ENCODE results near the gene IL12RB2.

Gene IL12RB2

DNA sequence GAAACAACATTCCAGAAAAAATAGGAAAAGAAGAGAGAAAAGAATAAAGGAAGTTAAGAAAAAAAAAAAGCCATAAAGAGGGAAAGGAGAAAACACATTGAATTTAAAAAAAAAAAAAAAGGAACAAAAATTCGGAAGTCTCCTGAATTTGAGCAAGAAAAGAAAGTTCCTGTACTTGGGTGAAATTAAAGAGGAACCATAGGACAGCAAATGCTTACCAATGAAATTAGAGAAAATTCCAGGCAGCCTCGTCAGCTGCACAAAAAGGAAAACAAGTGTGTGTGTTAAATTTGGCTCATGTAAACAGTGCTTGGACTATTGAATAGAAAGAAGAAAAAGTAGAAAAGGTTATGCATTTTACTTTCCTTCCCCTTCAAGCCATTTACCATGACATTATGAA lies 4.9 kb downstream of the IL12RB2 start:
- H3K79me2 ChIP-seq (ENCODE audit: control insufficient read depth, insufficient read depth, low read length, poor library complexity), result no peaks in the 10 kb centered on the region
- no peak overlapping the region for H3K4ac ChIP-seq (ENCODE audit: low read depth, low read length)
- no peak overlapping the region for H2AFZ ChIP-seq (ENCODE audit: insufficient read depth, low read length, poor library complexity)
- H3K4me3 ChIP-seq (ENCODE audit: low read depth, low read length), result no peak overlapping the region
- H3K4me1 ChIP-seq (ENCODE audit: control insufficient read depth in 1 of 2, insufficient read depth in 2 of 2, low read length in 2 of 2), result peaks cover 0 to 6% of the 10 kb centered on the region in 2 experiments
- no peak overlapping the region for H3K23ac ChIP-seq (ENCODE audit: low read length)
- no peak overlapping the region for H4K8ac ChIP-seq (ENCODE audit: low read depth, low read length)
- no peak overlapping the region for H2AK5ac ChIP-seq (ENCODE audit: low read length)
- H3K27me3 ChIP-seq (ENCODE audit: insufficient read depth, low read length), result peaks cover 9% of the 10 kb centered on the region
- H3K18ac ChIP-seq (ENCODE audit: low read length), result no peak overlapping the region
- H3K4me2 ChIP-seq (ENCODE audit: low read length), result no peak overlapping the region
- no peak overlapping the region for H4K12ac ChIP-seq (ENCODE audit: low read depth, low read length)
- H3K36me3 ChIP-seq (ENCODE audit: control insufficient read depth in 1 of 2, insufficient read depth in 2 of 2, low read length in 2 of 2), result no peaks in the 10 kb centered on the region
- H2BK120ac ChIP-seq (ENCODE audit: insufficient read depth, low read length, poor library complexity), result no peak overlapping the region
- WGBS (ENCODE audit: extremely low coverage, insufficient coverage, insufficient read length), result no CpG with 5 or more reads among the region's 2 CpGs
- H4K91ac ChIP-seq (ENCODE audit: low read depth, low read length), result no peak overlapping the region
- H3K27ac ChIP-seq (ENCODE audit: low read depth, low read length), result no peak overlapping the region
- no peak overlapping the region for H2BK5ac ChIP-seq (ENCODE audit: low read depth, low read length, poor library complexity)
- H3K9ac ChIP-seq (ENCODE audit: low read length), result no peak overlapping the region
- H2BK12ac ChIP-seq (ENCODE audit: low read length), result no peak overlapping the region
- H3K79me1 ChIP-seq (ENCODE audit: low read length), result no peaks in the 10 kb centered on the region
- no peak for DNase-seq
- peaks cover 2% of the 10 kb centered on the region for H3K9me3 ChIP-seq (ENCODE audit: insufficient read depth, low read depth, low read length)
- H3K14ac ChIP-seq (ENCODE audit: low read length), result no peak overlapping the region

DNA sequence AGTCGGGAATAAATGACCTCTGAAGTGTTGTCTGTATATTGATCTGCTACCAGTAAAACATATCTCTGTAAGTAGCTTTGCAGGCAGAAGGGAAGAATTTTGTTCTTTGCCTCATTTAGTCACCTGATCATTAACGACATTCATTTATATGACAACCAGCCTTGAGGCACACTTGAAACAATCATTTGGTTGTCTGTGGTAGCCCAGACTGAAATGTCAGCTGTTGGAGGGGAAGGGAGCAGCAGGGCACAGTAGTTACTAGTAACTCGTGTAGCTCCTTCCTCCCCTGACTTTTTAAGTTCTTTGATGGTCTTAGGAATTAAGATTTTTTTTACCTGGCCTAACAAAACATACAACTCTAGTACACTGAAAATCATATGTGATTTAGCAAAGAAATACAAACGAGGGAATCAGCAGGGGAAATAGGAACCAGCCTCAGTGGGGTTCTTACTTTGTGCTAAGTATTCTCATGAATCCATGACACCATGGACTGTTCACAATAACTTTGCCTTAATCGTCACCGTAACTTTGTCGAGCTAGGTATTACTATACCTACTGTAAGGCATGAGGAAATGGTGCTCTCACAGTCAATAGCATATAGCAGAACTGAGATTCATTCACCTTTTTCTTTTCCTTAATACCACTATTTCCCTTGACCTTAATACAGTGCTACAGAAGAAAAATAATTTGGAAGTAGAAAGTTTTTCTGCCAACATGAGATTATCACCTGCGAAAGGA lies 6.4 kb downstream of the IL12RB2 start:
- WGBS (ENCODE audit: extremely low coverage, insufficient coverage, insufficient read length), result no CpG with 5 or more reads among the region's 8 CpGs
- no peak overlapping the region for H2AFZ ChIP-seq (ENCODE audit: insufficient read depth, low read length, poor library complexity)

DNA sequence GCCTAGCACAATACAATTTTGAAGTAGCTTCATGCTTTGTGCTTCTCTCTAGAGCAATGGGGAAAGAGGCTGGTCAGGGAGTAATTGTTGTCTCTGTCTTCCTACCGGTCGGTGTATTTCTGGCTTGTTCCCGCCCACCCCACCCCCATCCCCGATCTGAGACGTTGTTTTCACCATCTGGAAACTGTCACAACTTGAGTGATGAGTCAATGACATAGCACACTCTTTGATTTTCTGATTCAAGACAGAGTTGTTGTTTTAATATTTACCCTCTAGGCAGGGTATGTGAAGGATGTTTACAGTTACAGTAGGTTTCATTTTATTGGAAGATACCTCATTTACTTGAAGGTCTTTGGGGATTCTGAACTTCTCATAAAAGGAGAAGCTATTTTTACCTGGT lies 7.0 kb downstream of the IL12RB2 start:
- Histone ChIP-seq H3K4me3 (ENCODE audit: low read depth, low read length) (no peak overlapping the region), H3K27me3 (ENCODE audit: insufficient read depth, low read length) (no peaks in the 10 kb centered on the region), H3K4me1 (ENCODE audit: control insufficient read depth in 1 of 2, insufficient read depth in 2 of 2, low read length in 2 of 2) (peaks cover 0 to 2% of the 10 kb centered on the region in 2 experiments), H3K79me1 (ENCODE audit: low read length) (no peaks in the 10 kb centered on the region), H2BK5ac (ENCODE audit: low read depth, low read length, poor library complexity) (no peak overlapping the region), H2BK120ac (ENCODE audit: insufficient read depth, low read length, poor library complexity) (no peak overlapping the region), H4K8ac (ENCODE audit: low read depth, low read length) (no peak overlapping the region), H2AK5ac (ENCODE audit: low read length) (no peak overlapping the region), H3K14ac (ENCODE audit: low read length) (no peak overlapping the region), H3K36me3 (ENCODE audit: control insufficient read depth in 1 of 2, insufficient read depth in 2 of 2, low read length in 2 of 2) (no peaks in the 10 kb centered on the region), H2BK12ac (ENCODE audit: low read length) (no peak overlapping the region), H4K12ac (ENCODE audit: low read depth, low read length) (no peak overlapping the region), H3K4me2 (ENCODE audit: low read length) (no peak overlapping the region), H3K4ac (ENCODE audit: low read depth, low read length) (no peak overlapping the region), H3K18ac (ENCODE audit: low read length) (no peak overlapping the region), H3K23ac (ENCODE audit: low read length) (no peak overlapping the region), H3K79me2 (ENCODE audit: control insufficient read depth, insufficient read depth, low read length, poor library complexity) (no peaks in the 10 kb centered on the region), H4K91ac (ENCODE audit: low read depth, low read length) (no peak overlapping the region), H3K27ac (ENCODE audit: low read depth, low read length) (no peak overlapping the region), H2AFZ (ENCODE audit: insufficient read depth, low read length, poor library complexity) (no peak overlapping the region), H3K9ac (ENCODE audit: low read length) (no peak overlapping the region), H3K9me3 (ENCODE audit: insufficient read depth, low read depth, low read length) (no peaks in the 10 kb centered on the region)
- no CpG with 5 or more reads among the region's 5 CpGs for WGBS (ENCODE audit: extremely low coverage, insufficient coverage, insufficient read length)
- DNase-seq, result no peak

More for the DNA sequence above, 6.4 kb downstream of the IL12RB2 start:
- Histone ChIP-seq H3K36me3 (ENCODE audit: control insufficient read depth in 1 of 2, insufficient read depth in 2 of 2, low read length in 2 of 2) (no peaks in the 10 kb centered on the region), H3K4ac (ENCODE audit: low read depth, low read length) (no peak overlapping the region), H3K9me3 (ENCODE audit: insufficient read depth, low read depth, low read length) (no peaks in the 10 kb centered on the region), H2AK5ac (ENCODE audit: low read length) (no peak overlapping the region), H4K12ac (ENCODE audit: low read depth, low read length) (no peak overlapping the region), H3K27me3 (ENCODE audit: insufficient read depth, low read length) (no peaks in the 10 kb centered on the region), H2BK120ac (ENCODE audit: insufficient read depth, low read length, poor library complexity) (no peak overlapping the region), H3K27ac (ENCODE audit: low read depth, low read length) (no peak overlapping the region), H3K4me3 (ENCODE audit: low read depth, low read length) (no peak overlapping the region), H3K14ac (ENCODE audit: low read length) (no peak overlapping the region), H4K91ac (ENCODE audit: low read depth, low read length) (no peak overlapping the region), H3K23ac (ENCODE audit: low read length) (no peak overlapping the region), H3K79me1 (ENCODE audit: low read length) (no peaks in the 10 kb centered on the region), H4K8ac (ENCODE audit: low read depth, low read length) (no peak overlapping the region), H2BK5ac (ENCODE audit: low read depth, low read length, poor library complexity) (no peak overlapping the region), H3K4me2 (ENCODE audit: low read length) (no peak overlapping the region), H2BK12ac (ENCODE audit: low read length) (no peak overlapping the region), H3K18ac (ENCODE audit: low read length) (no peak overlapping the region), H3K4me1 (ENCODE audit: control insufficient read depth in 1 of 2, insufficient read depth in 2 of 2, low read length in 2 of 2) (peaks cover 0 to 2% of the 10 kb centered on the region in 2 experiments), H3K9ac (ENCODE audit: low read length) (no peak overlapping the region), H3K79me2 (ENCODE audit: control insufficient read depth, insufficient read depth, low read length, poor library complexity) (no peaks in the 10 kb centered on the region)
- DNase-seq, result no peak

DNA sequence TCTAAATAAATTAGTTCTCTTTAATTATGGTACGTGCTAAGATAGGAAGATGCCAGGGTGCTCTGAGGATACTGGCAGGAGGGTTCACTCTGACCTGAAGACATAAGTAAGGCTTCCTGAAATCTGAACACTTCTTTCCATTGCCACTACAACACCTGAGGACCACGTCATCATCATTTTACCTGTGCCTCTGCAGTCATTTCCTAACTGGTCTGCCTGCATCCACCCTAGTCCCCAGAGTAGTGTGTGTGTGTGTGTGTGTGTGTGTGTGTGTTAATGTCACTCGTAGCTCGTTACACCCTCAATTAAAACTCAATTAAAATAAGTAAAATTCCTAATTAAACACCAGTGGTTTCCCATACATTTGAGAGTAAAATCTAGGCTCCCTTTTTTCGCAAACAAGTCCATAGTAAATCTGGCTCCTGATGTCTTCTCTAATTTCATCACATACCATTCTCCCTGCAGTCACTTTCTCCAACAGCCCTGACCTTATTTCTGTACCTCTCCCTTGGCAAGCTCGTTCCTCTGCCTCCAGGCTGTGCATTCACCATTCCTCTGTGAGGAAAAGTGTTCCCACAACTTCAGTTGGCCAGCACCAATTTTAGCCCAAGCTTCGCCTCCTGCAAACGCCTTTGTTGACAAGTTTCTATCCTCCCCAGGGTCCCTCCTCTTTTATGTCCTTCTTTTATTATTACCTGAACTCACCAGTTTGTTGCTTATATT lies 8.7 kb downstream of the IL12RB2 start:
- H2BK120ac ChIP-seq (ENCODE audit: insufficient read depth, low read length, poor library complexity), result no peak overlapping the region
- no peaks in the 10 kb centered on the region for H3K79me2 ChIP-seq (ENCODE audit: control insufficient read depth, insufficient read depth, low read length, poor library complexity)
- H3K36me3 ChIP-seq (ENCODE audit: control insufficient read depth in 1 of 2, insufficient read depth in 2 of 2, low read length in 2 of 2), result no peaks in the 10 kb centered on the region
- no peak overlapping the region for H2BK5ac ChIP-seq (ENCODE audit: low read depth, low read length, poor library complexity)
- no peak overlapping the region for H4K91ac ChIP-seq (ENCODE audit: low read depth, low read length)
- no peak for DNase-seq
- WGBS (ENCODE audit: extremely low coverage, insufficient coverage, insufficient read length), result no CpG with 5 or more reads among the region's 8 CpGs
- H3K9me3 ChIP-seq (ENCODE audit: insufficient read depth, low read depth, low read length), result no peaks in the 10 kb centered on the region
- no peak overlapping the region for H2AK5ac ChIP-seq (ENCODE audit: low read length)
- H2AFZ ChIP-seq (ENCODE audit: insufficient read depth, low read length, poor library complexity), result no peak overlapping the region
- no peak overlapping the region for H3K4ac ChIP-seq (ENCODE audit: low read depth, low read length)
- H2BK12ac ChIP-seq (ENCODE audit: low read length), result no peak overlapping the region
- no peak overlapping the region for H3K4me3 ChIP-seq (ENCODE audit: low read depth, low read length)
- no peak overlapping the region for H4K8ac ChIP-seq (ENCODE audit: low read depth, low read length)
- H3K27ac ChIP-seq (ENCODE audit: low read depth, low read length), result no peak overlapping the region
- H3K18ac ChIP-seq (ENCODE audit: low read length), result no peak overlapping the region
- H3K4me2 ChIP-seq (ENCODE audit: low read length), result no peak overlapping the region
- H3K14ac ChIP-seq (ENCODE audit: low read length), result no peak overlapping the region
- peaks cover 0 to 2% of the 10 kb centered on the region in 2 experiments for H3K4me1 ChIP-seq (ENCODE audit: control insufficient read depth in 1 of 2, insufficient read depth in 2 of 2, low read length in 2 of 2)
- H3K79me1 ChIP-seq (ENCODE audit: low read length), result no peaks in the 10 kb centered on the region
- no peak overlapping the region for H4K12ac ChIP-seq (ENCODE audit: low read depth, low read length)
- H3K23ac ChIP-seq (ENCODE audit: low read length), result no peak overlapping the region
- no peaks in the 10 kb centered on the region for H3K27me3 ChIP-seq (ENCODE audit: insufficient read depth, low read length)
- no peak overlapping the region for H3K9ac ChIP-seq (ENCODE audit: low read length)
